ENCODE results near the gene CEP57.
"Not testable (repeated sequence)": the region's sequence is repeated elsewhere in the genome, so short reads cannot be mapped to it uniquely, and the experiment has no call there.

The CEP57 gene

GRCh38 chr11:95850137-95850536, 59.8 kb downstream of the CEP57 start:
- H3K4me3 ChIP-seq (ENCODE audit: low read depth, low read length): no peak overlapping the region
- no peak for DNase-seq (ENCODE audit: low read depth)
- TF ChIP-seq, protein P1, sequence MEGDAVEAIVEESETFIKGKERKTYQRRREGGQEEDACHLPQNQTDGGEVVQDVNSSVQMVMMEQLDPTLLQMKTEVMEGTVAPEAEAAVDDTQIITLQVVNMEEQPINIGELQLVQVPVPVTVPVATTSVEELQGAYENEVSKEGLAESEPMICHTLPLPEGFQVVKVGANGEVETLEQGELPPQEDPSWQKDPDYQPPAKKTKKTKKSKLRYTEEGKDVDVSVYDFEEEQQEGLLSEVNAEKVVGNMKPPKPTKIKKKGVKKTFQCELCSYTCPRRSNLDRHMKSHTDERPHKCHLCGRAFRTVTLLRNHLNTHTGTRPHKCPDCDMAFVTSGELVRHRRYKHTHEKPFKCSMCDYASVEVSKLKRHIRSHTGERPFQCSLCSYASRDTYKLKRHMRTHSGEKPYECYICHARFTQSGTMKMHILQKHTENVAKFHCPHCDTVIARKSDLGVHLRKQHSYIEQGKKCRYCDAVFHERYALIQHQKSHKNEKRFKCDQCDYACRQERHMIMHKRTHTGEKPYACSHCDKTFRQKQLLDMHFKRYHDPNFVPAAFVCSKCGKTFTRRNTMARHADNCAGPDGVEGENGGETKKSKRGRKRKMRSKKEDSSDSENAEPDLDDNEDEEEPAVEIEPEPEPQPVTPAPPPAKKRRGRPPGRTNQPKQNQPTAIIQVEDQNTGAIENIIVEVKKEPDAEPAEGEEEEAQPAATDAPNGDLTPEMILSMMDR (IDR thresholded peaks at IDR 0.05; ENCODE audit: control insufficient read depth, extremely low read depth, insufficient read depth): no peak

GRCh38 chr11:95853138-95853537, 62.8 kb downstream of the CEP57 start:
- DNase-seq (ENCODE audit: low read depth): no peak
- TF ChIP-seq, protein P1 (IDR thresholded peaks at IDR 0.05; ENCODE audit: control insufficient read depth, extremely low read depth, insufficient read depth): no peak
- no peak overlapping the region for H3K4me3 ChIP-seq (ENCODE audit: low read depth, low read length)

- no peak overlapping the region for H3K4me3 ChIP-seq (ENCODE audit: low read depth, low read length)
- no peak for DNase-seq (ENCODE audit: low read depth)
- TF ChIP-seq, protein P1 (IDR thresholded peaks at IDR 0.05; ENCODE audit: control insufficient read depth, extremely low read depth, insufficient read depth): no peak
These were observed 63.6 kb downstream of the CEP57 start for GRCh38 chr11:95853862-95854261.

DNA sequence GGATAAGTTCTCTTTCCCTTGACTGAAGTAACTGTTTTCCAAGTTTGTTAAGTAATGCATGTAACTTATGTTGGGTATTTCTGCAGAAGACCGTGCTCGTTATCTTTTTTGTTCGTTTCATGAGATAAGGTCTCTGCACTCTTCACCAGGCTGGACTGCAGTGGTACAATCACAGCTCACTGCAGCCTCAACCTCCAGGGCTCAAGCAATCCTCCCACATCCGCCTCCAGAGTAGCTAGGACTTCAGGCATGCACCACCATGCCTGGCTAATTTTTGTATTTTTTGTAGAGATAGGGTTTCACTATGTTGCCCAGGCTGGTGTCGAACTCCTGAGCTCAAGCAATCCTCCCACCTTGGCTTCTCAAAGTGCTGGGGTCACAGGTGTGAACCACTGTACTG, 64.1 kb downstream of the CEP57 start:
- not testable (repeated sequence) for H3K4me3 ChIP-seq (ENCODE audit: low read depth, low read length); DNase-seq (ENCODE audit: low read depth)

DNA sequence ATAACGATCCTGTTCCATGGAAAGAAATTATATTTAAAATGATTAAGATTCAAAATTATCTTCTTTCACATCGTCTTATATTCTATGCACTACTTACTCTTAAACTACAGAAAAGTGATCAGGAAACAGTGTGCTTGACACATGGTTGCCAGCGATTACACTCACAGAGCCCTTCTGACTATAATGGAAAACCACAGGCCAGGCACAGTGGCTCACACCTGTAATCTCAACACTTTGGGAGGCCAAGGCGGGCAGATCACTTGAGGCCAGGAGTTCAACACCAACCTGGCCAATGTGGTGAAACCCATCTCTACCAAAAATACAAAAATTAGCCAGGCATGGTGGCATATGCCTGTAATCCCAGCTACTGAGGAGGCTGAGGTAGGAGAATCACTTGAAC, 69.7 kb downstream of the CEP57 start:
- not testable (repeated sequence) for DNase-seq (ENCODE audit: low read depth); H3K4me3 ChIP-seq (ENCODE audit: low read depth, low read length)

- DNase-seq (ENCODE audit: low read depth): no peak
- TF ChIP-seq, protein P1 (IDR thresholded peaks at IDR 0.05; ENCODE audit: control insufficient read depth, extremely low read depth, insufficient read depth): no peak
- H3K4me3 ChIP-seq (ENCODE audit: low read depth, low read length): no peak overlapping the region
These were observed 73.3 kb downstream of the CEP57 start for GRCh38 chr11:95863486-95864140.

GRCh38 chr11:95867105-95867504, 76.8 kb downstream of the CEP57 start:
- H3K4me3 ChIP-seq (ENCODE audit: low read depth, low read length): no peak overlapping the region
- no peak for DNase-seq (ENCODE audit: low read depth)
- TF ChIP-seq, protein P1 (IDR thresholded peaks at IDR 0.05; ENCODE audit: control insufficient read depth, extremely low read depth, insufficient read depth): no peak

- not testable (repeated sequence) for DNase-seq (ENCODE audit: low read depth); H3K4me3 ChIP-seq (ENCODE audit: low read depth, low read length)
These were observed 80.6 kb downstream of the CEP57 start for GRCh38 chr11:95870877-95871276.

Measured in LNCaP clone FGC (cell line).